Activated naive CD4-positive, alpha-beta T cell treated with anti-CD3 and anti-CD28 coated beads, Interleukin-2, amount 50 U/mL, for 72 hours (primary cell): ENCODE measurements around the gene PPP6R1. TPM values are rescaled to one million over a fixed set of nuclear protein-coding genes. Genes with fewer than 3 reads are reported as not detected.

Experiments
- ATAC-seq, 2 donors: fragments of 150-1000 bp; cut with Tn5 transposase; 2 replicates each; pipeline ENCODE4 v1.10.0; 2021; ENCODE audit warnings: mild to moderate bottlenecking in 2 of 2, moderate library complexity in 2 of 2
- DNase-seq, 2 donors: peaks; one replicate each; pipeline ENCODE4 v3.0.0; 2021 to 2022; ENCODE audit warnings: low spot score in 2 of 2
- H3K27ac Mint-ChIP-seq, 2 donors: one replicate each; pipeline ENCODE4 v1.8.0; 2022; ENCODE audit warnings: mild to moderate bottlenecking in 2 of 2, mixed read lengths in 2 of 2
- H3K36me3 Mint-ChIP-seq, 2 donors: one replicate each; pipeline ENCODE4 v1.8.0; 2022; ENCODE audit warnings: mixed read lengths in 2 of 2
- H3K9me3 Mint-ChIP-seq, 2 donors: one replicate each; pipeline ENCODE4 v1.8.0; 2022; ENCODE audit warnings: mixed read lengths in 2 of 2
- total RNA-seq, 2 donors: library from RNA; stranded (reverse); gene quantifications; one replicate each; pipeline ENCODE4 v1.2.3, GENCODE V29; 2022

Gene PPP6R1
- total RNA-seq, 2 donors from 2014 or later = 160 to 225 TPM

DNA sequence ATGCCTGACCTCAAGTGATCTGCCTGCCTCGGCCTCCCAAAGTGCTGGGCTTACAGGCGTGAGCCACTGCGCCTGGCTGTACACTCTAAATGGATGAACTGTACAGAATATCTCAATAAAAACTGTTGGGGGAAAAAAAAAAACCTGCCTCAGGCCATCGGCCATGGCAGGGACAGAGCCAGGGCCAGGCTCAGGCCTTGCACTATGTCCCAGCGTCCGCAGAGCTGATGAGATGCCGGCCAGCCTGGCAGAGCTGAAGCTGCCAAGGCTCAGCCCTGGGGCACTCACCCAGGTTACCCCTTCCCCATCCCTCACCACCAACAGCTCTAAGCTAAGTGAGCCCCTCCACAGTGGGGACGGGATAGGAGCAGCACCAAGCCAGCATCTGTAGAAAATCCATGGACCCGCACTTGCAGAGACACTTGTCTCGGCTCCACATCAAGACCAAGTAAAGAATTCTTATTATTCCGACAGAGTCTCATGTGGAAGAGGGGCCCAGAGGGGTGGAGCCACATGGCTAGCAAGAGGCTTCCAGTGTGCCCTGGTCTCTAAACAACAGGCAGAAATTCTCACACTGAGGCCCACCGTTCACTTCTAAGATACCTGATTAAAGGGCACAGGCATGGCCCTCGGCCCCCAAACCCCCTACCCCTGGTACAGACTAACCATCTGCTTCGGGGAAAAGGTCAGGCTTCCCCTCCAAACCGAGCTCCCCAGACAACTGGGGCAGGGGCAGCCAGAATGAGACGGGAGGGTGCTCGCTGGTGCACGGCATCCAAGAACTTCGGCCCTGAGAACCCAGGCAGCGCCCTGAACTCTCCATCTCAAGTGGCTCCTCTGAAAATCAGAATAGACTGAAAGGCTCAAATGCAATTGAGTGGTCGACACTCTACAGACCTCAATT lies 5.8 kb downstream of the PPP6R1 start:
- ATAC-seq = no peak
- no peaks in the 10 kb centered on the region for H3K9me3 Mint-ChIP-seq
- DNase-seq = no peak
- H3K36me3 Mint-ChIP-seq = peaks cover 40 to 62% of the 10 kb centered on the region in 2 donors
- H3K27ac Mint-ChIP-seq = peak overlapping the region; percentile 97

DNA sequence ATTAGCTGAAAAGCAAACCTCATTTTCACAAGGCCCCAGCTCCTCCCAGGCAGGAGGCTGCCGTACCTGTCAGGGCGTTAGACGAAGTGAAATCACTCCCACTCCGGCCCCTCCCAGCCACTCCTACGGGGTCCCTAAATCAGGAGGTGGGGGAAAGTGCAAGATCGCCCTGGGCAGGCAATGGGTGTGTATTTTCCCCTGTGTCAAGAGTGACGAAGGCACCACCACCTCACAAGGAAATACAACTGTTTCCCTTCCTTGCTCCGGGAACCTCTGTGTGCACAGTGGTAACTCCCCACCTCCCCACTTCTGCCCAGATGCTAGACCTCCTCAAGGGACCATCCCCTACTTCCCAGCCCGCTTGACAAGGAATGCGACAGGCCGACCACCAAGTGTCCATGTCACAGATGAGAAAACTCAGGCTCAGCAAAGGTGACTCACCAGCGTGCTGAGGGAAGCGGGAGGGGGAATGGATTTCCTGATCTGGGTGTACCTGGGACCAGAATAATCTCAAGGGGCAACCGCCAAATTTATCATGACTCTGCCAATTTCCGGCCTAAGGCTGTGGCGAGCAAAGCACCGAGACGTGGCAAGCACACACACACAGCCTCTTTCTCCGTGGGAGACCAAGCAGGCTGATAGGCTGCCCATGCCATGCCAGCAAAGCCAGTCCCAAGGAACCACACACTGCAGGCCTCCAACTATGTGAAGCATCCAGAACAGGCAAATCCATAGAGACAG lies 7.3 kb downstream of the PPP6R1 start:
- H3K36me3 Mint-ChIP-seq = peaks cover 28 to 47% of the 10 kb centered on the region in 2 donors
- no peaks in the 10 kb centered on the region for H3K9me3 Mint-ChIP-seq

DNA sequence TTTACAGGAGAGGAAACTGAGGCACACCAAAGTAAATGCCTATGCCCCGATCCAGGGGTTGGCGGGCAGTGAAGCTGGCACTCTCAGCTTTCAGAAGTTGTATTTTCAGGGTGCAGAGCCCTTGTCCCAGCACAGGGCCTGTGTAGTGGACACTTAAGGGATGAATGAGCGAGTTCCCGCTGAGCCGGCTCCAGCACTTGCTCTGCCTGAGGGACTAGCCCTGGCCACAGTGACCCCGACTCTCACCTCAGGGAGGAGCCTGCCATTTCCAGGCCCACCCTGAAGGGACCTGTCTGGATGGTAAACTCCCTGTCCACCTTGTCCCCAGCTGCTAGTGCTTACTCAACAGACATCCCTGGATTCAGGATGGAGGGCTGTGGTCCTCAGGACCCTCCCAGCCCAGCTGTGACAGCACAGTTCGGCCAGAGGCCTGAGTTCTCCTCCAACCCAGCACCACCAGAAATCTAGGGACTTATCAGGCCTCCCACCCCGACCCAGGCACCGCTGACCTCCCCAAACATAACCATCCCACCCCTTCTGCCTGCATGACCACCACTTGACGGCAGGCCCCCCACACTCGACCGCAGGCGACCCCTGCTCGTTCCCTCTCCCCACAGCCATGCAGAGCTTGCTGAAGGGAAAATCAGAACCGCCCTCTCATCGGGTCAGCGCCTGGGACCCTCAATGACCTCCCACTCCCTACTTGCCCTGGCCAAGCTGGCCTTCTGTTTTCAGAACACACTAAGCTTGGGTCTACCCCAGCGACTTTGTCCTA lies 8.4 kb downstream of the PPP6R1 start:
- no peak for DNase-seq
- H3K36me3 Mint-ChIP-seq = peaks cover 17 to 36% of the 10 kb centered on the region in 2 donors
- ATAC-seq = no peak
- peak overlapping the region; percentile 97 to 99 for H3K27ac Mint-ChIP-seq
- H3K9me3 Mint-ChIP-seq = no peaks in the 10 kb centered on the region

More for the DNA sequence above, 7.3 kb downstream of the PPP6R1 start:
- peak in 1 of 2 donors; percentile 52 for ATAC-seq
- peak; percentile 34 to 82 for DNase-seq
- peak overlapping the region; percentile 97 to 99 for H3K27ac Mint-ChIP-seq

DNA sequence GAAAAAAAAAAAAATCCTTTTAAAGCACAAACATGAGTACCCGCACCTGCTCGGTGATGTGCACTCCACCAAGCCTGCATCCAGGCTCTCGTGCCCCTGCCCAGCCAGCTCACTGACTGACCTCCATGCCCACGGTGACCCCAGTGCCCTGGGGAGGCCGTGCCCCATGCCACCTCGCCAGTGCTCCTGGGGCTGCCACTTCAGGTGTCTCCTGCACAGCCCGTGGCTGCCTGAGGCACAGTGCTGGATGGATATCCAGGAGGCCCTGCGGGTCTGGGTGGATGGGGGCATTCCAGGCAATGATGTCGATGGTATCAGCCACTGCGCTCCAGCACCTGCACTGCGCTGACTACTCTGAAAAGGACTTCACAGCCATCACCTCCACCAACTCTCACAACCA lies 9.0 kb downstream of the PPP6R1 start:
- no peak overlapping the region for H3K27ac Mint-ChIP-seq
- ATAC-seq (no peak), DNase-seq (no peak)
- H3K9me3 Mint-ChIP-seq = no peaks in the 10 kb centered on the region
- H3K36me3 Mint-ChIP-seq = peaks cover 11 to 30% of the 10 kb centered on the region in 2 donors

DNA sequence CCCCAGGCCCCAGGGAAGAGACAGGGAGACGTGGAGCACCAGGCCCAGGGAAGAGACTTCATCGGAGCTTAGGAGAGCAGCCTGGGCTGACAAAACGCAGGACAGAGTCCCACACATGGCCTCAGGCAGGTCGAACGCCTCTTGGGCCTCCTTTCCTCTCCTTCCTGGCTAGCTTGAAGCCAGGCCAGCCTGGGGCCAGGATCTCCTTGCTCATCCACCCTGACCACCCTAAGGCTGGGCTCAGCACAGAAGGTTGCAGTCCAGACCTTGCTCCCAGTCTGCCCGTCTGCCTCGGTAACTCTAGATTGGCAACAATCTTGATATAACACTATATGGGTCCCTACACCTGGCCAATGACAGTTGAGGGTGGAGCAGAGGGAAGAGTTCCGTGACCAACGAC lies 10.1 kb downstream of the PPP6R1 start:
- no peak for DNase-seq
- peaks cover 5 to 19% of the 10 kb centered on the region in 2 donors for H3K36me3 Mint-ChIP-seq
- ATAC-seq = no peak
- H3K27ac Mint-ChIP-seq = peak overlapping the region; percentile 47 to 89
- no peaks in the 10 kb centered on the region for H3K9me3 Mint-ChIP-seq

DNA sequence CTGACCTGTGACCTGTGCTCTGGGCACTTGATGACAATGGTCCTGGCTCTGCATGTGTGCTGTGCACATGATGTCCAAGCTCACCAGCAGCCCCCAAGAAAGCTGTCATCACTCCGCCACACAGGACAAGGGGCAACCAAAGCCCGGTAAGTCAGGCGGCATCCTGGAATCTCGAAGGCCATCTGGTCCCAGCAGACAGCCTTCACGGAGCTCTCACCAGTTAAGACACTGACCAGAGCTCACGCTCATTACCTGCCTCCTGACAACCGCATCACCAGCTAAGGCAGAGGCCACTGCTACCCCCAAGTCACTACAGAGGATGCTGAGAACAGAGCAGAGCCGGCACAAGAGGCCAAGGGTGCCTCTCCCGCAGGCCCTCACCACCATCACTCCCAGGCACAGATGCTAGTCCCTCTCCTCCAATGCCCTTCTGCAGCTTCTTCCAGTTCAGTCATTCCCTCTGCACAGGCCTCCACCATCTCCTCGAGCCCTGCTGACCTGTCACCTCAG lies 10.6 kb downstream of the PPP6R1 start:
- peak overlapping the region; percentile 47 to 61 for H3K27ac Mint-ChIP-seq
- no peak for ATAC-seq

DNA sequence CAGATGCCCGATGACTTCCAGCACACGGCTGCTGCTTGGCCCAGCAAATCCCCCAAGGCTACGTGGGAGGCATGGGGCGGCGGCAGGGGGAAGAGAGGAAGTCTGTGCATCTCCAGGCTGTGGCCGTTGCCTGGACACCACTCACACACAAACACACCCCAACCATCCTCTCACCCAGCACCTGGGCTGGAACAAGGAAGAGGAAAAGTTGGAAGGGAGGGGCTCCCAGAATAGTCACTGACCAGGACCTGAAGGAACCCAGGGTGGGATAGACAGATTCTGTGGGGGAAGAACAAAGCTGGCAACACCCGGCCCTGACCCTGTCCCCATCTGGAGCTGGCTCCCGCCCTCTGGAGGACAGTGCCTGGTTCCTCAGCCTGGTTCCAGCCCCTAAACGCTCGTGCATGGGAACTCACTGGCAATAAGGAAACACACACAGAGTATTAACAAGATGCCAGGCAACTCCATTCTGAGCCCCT lies 11.2 kb downstream of the PPP6R1 start:
- DNase-seq = no peak

More for the DNA sequence above, 10.6 kb downstream of the PPP6R1 start:
- H3K36me3 Mint-ChIP-seq = peaks cover 5 to 14% of the 10 kb centered on the region in 2 donors
- no peak for DNase-seq
- H3K9me3 Mint-ChIP-seq = no peaks in the 10 kb centered on the region

DNA sequence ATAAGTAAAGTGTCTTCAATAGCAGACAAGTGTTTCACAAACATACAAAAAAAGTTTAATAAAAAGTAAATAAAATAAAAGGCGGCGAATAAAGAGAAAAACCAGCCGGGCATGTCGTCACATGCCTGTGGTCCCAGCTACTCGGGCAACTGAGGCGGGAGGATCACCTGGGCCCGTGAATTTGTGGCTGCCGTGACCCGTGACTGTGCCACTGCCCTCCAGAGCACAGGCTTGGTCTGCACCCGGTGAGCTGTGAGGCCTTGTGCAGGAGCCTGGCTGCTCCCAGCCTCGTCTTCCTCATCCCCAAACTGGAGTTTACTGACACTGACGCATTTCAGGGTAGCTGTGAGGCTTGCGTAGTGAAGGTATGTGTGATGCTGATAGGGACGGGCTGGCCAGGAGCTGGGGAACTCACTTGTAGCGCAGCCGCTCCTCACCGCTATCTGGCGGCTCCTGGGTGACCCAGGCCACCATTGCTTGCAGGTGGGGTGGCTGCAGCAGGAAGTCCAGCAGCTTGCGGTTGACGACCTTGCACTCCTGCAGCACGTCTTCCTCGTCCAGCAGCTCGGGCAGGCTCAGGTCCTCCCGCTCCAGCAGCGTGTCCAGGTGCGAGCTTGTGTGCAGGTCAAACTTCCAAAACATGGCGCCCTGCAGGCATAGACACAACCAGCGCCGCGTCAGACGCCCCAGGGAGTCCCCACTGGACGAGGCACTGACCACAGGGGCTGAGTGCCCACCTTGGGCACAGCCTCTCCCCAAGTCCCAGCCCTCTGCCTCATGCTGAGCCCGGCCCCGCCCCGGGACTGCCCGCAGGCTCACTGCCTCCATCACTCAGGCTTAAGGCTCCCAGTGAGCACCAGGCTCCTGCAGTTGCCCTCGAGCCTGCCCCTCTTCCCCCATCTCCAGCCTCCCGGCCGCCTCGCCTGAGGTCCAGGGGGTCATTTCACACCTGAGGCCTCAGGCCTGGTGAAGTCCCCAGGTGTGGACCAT lies 12.1 kb downstream of the PPP6R1 start:
- Mint-ChIP-seq H3K9me3 (no peaks in the 10 kb centered on the region), H3K27ac (no peak overlapping the region), H3K36me3 (peaks cover 10 to 17% of the 10 kb centered on the region in 2 donors)
- no peak for ATAC-seq
- peak in 1 of 2 donors; percentile 53 for DNase-seq

More for the DNA sequence above, 11.2 kb downstream of the PPP6R1 start:
- peaks cover 8 to 17% of the 10 kb centered on the region in 2 donors for H3K36me3 Mint-ChIP-seq
- peak overlapping the region in 1 of 2 donors; percentile 47 for H3K27ac Mint-ChIP-seq
- ATAC-seq = no peak
- no peaks in the 10 kb centered on the region for H3K9me3 Mint-ChIP-seq

DNA sequence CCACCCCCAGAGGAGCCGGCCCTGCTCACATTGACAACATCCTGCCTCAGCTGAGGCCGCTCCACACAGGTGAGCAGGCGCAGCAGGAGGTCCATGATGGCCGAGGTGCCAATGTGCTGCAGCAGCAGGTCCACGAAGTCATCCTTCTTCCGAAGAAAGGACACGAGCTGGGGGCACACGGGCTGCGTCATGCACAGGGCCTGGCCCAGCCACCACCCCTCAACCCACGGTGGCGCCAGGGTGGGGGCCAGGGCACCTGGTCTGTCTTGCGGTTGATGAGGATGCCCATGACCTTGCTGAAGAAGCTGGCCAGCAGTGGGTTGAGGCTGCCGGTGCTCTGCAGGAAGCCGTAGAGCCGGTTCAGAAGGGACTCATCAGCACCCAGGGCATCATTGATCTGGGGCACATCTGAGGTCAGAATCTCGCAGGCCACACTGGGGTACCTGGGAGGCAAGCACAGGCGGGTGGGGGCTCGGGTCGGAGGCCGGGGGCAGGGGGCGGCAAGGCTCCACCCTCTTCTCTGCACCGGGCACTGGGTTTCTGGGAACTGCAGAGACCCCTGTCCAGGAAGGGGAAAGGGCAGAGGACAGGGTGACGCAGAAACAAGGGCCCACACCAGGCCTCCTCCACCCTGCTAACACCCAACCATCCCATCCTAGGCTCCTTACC lies 13.4 kb downstream of the PPP6R1 start:
- DNase-seq = no peak
- no peaks in the 10 kb centered on the region for H3K9me3 Mint-ChIP-seq
- peaks cover 7 to 10% of the 10 kb centered on the region in 2 donors for H3K36me3 Mint-ChIP-seq
- H3K27ac Mint-ChIP-seq = no peak overlapping the region
- ATAC-seq = no peak

DNA sequence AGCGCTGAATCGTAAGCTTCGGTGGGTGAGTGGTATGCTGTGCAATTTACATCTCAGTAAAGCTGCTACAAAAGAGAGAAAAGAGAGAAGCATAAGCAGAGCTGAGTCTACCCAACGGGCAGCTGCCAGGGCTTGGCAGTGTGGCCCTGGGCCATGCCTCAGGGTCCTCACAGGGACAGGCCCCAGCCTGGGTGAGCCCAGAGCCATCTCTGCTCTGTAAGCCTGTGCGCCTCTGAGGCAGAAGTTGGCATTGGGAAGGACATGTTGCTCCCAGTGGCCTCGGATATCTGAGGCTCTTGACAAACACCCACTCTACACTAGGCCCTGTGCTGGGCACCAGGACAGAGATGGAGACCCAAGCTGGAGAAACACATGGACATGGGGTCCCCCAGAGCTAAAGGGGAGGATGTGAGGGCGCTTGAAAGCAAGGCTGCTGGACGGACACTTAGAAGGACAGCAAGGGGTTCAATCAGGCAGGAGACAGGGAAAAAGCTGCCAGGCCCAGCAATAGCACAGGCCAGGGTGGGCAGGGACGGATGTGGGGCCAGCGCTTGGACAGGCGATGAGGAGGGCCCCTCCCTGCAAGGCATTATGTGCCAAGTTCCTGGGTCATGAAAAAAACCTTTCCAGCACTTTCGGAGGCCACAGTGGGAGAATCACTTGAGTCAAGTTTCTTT lies 14.7 kb downstream of the PPP6R1 start:
- DNase-seq (no peak), ATAC-seq (no peak)
- H3K9me3 Mint-ChIP-seq = no peaks in the 10 kb centered on the region
- peak overlapping the region; percentile 44 to 82 for H3K27ac Mint-ChIP-seq
- peaks cover 7 to 10% of the 10 kb centered on the region in 2 donors for H3K36me3 Mint-ChIP-seq

DNA sequence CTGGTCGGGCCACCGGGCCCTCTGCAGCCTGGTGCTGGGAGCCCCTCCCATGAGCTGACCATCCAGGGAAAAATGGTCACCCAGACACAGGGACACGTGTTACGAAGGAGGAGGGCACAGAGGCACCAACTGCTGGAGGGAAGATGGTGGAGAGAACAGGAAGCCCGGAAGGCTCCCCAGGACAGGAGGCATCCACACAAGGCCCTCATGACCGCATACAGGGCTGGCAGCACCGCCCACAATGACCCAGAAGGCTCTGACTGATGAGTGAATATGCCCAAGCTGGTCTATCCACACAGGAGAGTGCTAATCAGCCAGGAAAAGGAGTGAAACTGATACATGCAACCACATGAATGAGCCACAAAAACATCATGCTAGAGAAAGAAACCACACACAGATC lies 16.3 kb downstream of the PPP6R1 start:
- ATAC-seq (peak in 1 of 2 donors; percentile 70), DNase-seq (no peak)
- H3K27ac Mint-ChIP-seq = peak overlapping the region in 1 of 2 donors; percentile 48
- H3K36me3 Mint-ChIP-seq = peaks cover 9 to 10% of the 10 kb centered on the region in 2 donors
- no peaks in the 10 kb centered on the region for H3K9me3 Mint-ChIP-seq

DNA sequence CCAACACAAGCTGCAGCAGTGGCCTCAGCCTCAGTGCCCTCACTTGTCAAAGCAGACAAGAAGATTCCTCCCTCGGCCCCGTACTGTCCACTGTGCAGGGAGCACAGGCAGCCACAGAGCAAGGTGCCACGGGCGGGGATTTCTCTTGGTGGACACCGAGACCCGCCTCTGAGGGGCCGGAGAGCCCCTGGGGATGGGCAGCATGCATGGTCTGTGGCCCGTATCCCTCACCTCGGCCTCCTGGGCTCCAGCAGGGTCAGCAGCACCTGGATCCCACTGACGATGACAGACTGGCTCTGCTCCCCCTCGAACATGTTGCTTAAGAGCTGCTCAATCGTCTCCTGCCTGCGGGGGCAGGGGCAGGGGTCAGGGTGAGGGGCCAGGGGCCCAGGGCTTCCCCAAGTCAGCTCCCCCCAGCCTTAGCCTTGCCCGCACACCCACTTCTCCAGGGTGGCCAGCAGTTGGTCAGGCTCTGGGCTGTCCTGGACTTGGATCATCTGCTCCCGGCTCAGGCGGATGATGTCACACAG lies 16.8 kb downstream of the PPP6R1 start:
- peaks cover 10 to 14% of the 10 kb centered on the region in 2 donors for H3K36me3 Mint-ChIP-seq
- ATAC-seq = no peak
- peak overlapping the region in 1 of 2 donors; percentile 48 for H3K27ac Mint-ChIP-seq
- no peaks in the 10 kb centered on the region for H3K9me3 Mint-ChIP-seq
- no peak for DNase-seq

DNA sequence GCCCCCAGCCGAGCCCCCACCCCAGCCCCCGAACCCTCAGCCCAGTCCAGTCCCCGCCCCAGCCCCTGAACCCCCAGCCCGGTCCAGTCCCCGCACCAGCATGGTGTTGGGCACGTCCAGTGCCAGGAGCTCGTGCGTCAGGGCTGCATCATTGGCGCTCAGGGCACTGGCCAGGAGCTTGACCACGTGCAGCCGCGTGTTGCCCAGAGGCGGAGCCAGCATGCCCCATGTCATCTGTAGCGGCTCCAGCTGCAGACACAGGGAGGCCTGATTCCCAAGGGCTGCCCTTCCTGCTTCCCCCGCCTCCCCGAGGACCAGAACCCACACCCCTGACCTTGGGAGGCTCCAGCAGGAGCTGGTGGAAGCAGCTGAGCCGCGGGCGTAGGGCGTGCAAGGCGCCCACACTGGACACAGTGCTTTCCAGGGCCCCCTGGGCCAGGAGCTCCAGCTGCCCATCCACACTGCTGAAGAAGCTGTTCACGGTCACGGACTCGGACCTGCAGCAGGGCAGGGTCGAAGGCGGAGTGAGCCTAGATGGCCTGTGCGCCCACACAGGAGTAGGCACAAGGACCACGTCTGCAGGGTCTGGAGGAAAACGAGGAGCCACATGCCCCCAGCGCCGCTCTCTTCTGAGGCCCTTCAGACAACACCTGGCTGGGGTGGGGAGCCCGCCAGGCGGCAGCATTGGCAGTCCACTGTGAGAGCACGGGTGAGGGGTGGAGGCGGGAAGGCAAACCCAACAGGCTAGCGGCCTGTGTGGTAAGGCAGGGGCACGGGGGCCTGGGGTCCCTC lies 17.5 kb downstream of the PPP6R1 start:
- H3K9me3 Mint-ChIP-seq = no peaks in the 10 kb centered on the region
- H3K27ac Mint-ChIP-seq = no peak overlapping the region
- H3K36me3 Mint-ChIP-seq = peaks cover 15 to 21% of the 10 kb centered on the region in 2 donors
- ATAC-seq (no peak), DNase-seq (no peak)
